GM19372 (cell line): ENCODE results near the gene SASH1.

Source experiments
- ATAC-seq: cut with Tn5 transposase; IDR thresholded peaks from one replicate; pipeline ENCODE4 v1.9.1; 2021; ENCODE audit warnings: mild to moderate bottlenecking, low read depth, moderate library complexity; ENCODE audit not compliant: unreplicated experiment

SASH1 gene

GRCh38 chr6:148398244-148398643 lies 55.6 kb downstream of the SASH1 start:
- ATAC-seq, result no peak

- no peak for ATAC-seq
Measured at GRCh38 chr6:148398678-148399077, 56.0 kb downstream of the SASH1 start.

GRCh38 chr6:148401571-148401970 lies 58.9 kb downstream of the SASH1 start:
- no peak for ATAC-seq

- ATAC-seq, result no peak
Measured at GRCh38 chr6:148404456-148405054, 61.9 kb downstream of the SASH1 start.

GRCh38 chr6:148405894-148406293 lies 63.3 kb downstream of the SASH1 start:
- ATAC-seq, result no peak

GRCh38 chr6:148406579-148407371 lies 64.1 kb downstream of the SASH1 start:
- no peak for ATAC-seq

GRCh38 chr6:148407372-148407771 lies 64.7 kb downstream of the SASH1 start:
- ATAC-seq, result no peak

- no peak for ATAC-seq
Measured at GRCh38 chr6:148413321-148414091, 70.9 kb downstream of the SASH1 start.

- no peak for ATAC-seq
Measured at GRCh38 chr6:148414092-148414489, 71.5 kb downstream of the SASH1 start.

GRCh38 chr6:148414836-148415235 lies 72.2 kb downstream of the SASH1 start:
- ATAC-seq, result no peak

GRCh38 chr6:148415511-148416260 lies 73.0 kb downstream of the SASH1 start:
- ATAC-seq, result no peak

- ATAC-seq, result no peak
Measured at GRCh38 chr6:148416330-148416965, 73.8 kb downstream of the SASH1 start.

GRCh38 chr6:148417045-148417444 lies 74.4 kb downstream of the SASH1 start:
- no peak for ATAC-seq

- no peak for ATAC-seq
Measured at GRCh38 chr6:148419430-148419829, 76.8 kb downstream of the SASH1 start.

GRCh38 chr6:148422085-148422484 lies 79.4 kb downstream of the SASH1 start:
- no peak for ATAC-seq

GRCh38 chr6:148423133-148423532 lies 80.5 kb downstream of the SASH1 start:
- ATAC-seq, result no peak

GRCh38 chr6:148423601-148424270 lies 81.1 kb downstream of the SASH1 start:
- ATAC-seq, result no peak

GRCh38 chr6:148425443-148425842 lies 82.8 kb downstream of the SASH1 start:
- ATAC-seq, result no peak

- no peak for ATAC-seq
Measured at GRCh38 chr6:148426317-148426977, 83.8 kb downstream of the SASH1 start.
